ENCODE measurements around the gene FCN1.

DNA sequence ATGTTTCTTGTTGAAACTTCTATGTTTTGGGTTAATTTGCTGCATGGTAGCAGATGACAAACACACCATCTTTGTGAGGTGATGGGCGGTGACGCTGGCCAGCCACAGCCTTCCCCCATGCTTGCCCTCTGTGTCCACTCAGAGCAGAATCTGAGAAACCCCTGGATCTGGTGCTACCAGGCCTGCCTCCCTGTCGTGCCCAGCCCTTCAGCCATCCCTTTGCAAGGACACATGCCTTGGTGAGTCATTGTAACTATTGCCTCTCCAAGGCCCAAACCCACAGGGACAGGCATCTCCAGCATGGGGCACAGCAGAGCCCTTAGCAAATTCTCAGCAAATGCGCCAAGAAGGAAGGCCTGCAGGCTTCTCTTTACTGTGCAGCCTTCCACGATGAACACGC, 48.1 kb upstream of the FCN1 start:
- TF ChIP-seq, protein P1, sequence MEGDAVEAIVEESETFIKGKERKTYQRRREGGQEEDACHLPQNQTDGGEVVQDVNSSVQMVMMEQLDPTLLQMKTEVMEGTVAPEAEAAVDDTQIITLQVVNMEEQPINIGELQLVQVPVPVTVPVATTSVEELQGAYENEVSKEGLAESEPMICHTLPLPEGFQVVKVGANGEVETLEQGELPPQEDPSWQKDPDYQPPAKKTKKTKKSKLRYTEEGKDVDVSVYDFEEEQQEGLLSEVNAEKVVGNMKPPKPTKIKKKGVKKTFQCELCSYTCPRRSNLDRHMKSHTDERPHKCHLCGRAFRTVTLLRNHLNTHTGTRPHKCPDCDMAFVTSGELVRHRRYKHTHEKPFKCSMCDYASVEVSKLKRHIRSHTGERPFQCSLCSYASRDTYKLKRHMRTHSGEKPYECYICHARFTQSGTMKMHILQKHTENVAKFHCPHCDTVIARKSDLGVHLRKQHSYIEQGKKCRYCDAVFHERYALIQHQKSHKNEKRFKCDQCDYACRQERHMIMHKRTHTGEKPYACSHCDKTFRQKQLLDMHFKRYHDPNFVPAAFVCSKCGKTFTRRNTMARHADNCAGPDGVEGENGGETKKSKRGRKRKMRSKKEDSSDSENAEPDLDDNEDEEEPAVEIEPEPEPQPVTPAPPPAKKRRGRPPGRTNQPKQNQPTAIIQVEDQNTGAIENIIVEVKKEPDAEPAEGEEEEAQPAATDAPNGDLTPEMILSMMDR (conservative IDR thresholded peaks at IDR 0.05 in 1 of 2, IDR thresholded peaks at IDR 0.05 in 1 of 2; ENCODE audit: low read depth in 1 of 2, low read length in 2 of 2), result no peak
- no peak for TF ChIP-seq EZH2 (IDR thresholded peaks at IDR 0.05; ENCODE audit: low read length, missing control alignments)

Measured in fibroblast of lung (primary cell).